Neuron (in vitro differentiated cells): Measurements from ENCODE around the gene UBE2D1.
"Not testable (repeated sequence)": the region's sequence is repeated elsewhere in the genome, so short reads cannot be mapped to it uniquely, and the experiment has no call there.

Experiments used
- H2AFZ ChIP-seq: one replicate; pipeline ENCODE4 v1.6.1; 2013; ENCODE audit warnings: low read depth, mild to moderate bottlenecking, inconsistent platforms, low read length, moderate library complexity
- H3K27me3 ChIP-seq: one replicate; pipeline ENCODE4 v1.6.1; 2013; ENCODE audit warnings: low read length; ENCODE audit not compliant: insufficient read depth
- H3K36me3 ChIP-seq: one replicate; pipeline ENCODE4 v1.6.1; 2013; ENCODE audit warnings: low read length; ENCODE audit not compliant: insufficient read depth
- H3K4me1 ChIP-seq: one replicate; pipeline ENCODE4 v1.6.1; 2013; ENCODE audit warnings: low read length; ENCODE audit not compliant: insufficient read depth
- H3K4me3 ChIP-seq: 2 replicates; pipeline ENCODE4 v1.5.1; 2013; ENCODE audit warnings: mild to moderate bottlenecking, low read length, moderate library complexity
- H3K9me3 ChIP-seq: one replicate; pipeline ENCODE4 v1.6.1; 2013; ENCODE audit warnings: low read length

The UBE2D1 gene

GRCh38 chr10:58399410-58399809, 64.6 kb downstream of the UBE2D1 start:
- H3K4me1 ChIP-seq = no peaks in the 10 kb centered on the region
- no peaks in the 10 kb centered on the region for H3K27me3 ChIP-seq
- H3K4me3 ChIP-seq = no peak overlapping the region
- H3K36me3 ChIP-seq = peaks cover 32% of the 10 kb centered on the region
- H3K9me3 ChIP-seq = no peaks in the 10 kb centered on the region
- no peak overlapping the region for H2AFZ ChIP-seq

GRCh38 chr10:58400609-58401008, 65.8 kb downstream of the UBE2D1 start:
- H3K4me1 ChIP-seq = no peaks in the 10 kb centered on the region
- H3K4me3 ChIP-seq = no peak overlapping the region
- H3K36me3 ChIP-seq = peaks cover 21% of the 10 kb centered on the region
- no peak overlapping the region for H2AFZ ChIP-seq
- H3K9me3 ChIP-seq = no peaks in the 10 kb centered on the region
- no peaks in the 10 kb centered on the region for H3K27me3 ChIP-seq

GRCh38 chr10:58404001-58404400, 69.2 kb downstream of the UBE2D1 start:
- no peaks in the 10 kb centered on the region for H3K36me3 ChIP-seq
- H3K4me3 ChIP-seq = no peak overlapping the region
- H2AFZ ChIP-seq = no peak overlapping the region
- H3K9me3 ChIP-seq = no peaks in the 10 kb centered on the region
- H3K27me3 ChIP-seq = no peaks in the 10 kb centered on the region
- H3K4me1 ChIP-seq = no peaks in the 10 kb centered on the region

DNA sequence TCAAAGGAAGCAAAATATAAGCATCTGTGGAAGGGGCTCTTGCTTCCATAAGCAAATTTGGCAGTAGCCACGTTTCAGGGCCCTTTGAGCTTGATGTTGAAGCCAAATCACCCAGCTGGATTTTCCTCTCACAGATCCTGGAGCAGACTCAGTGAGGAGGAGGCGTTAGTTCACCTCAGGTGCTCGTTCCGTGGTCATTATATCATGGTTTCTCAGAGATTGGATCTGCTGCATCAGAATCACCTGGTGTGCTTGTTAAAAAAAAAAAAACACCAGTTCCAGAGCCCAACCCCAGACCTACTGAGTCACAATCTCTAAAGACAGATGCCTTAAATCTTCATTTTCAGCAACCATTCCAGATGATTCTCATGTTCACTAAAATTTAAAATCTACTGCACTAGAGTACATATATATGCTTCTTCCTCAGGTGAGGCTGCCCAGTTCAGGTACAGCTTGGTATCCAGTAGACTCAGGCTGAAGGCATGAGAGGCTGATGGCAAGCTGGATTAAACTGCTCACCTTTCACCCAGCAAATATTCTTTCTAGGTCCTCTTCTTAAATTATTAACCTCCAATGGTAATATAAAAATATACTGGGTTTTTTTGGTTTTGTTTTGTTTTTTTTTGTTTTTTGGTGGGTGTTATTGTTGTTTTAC, 75.3 kb downstream of the UBE2D1 start:
- Histone ChIP-seq H3K36me3 (no peaks in the 10 kb centered on the region), H3K4me1 (peaks cover 8% of the 10 kb centered on the region), H3K4me3 (no peak overlapping the region), H2AFZ (no peak overlapping the region), H3K27me3 (peaks cover 8% of the 10 kb centered on the region), H3K9me3 (no peaks in the 10 kb centered on the region)

GRCh38 chr10:58412502-58412961, 77.7 kb downstream of the UBE2D1 start:
- H3K36me3 ChIP-seq = no peaks in the 10 kb centered on the region
- peaks cover 8% of the 10 kb centered on the region for H3K27me3 ChIP-seq
- H2AFZ ChIP-seq = no peak overlapping the region
- H3K9me3 ChIP-seq = no peaks in the 10 kb centered on the region
- no peak overlapping the region for H3K4me3 ChIP-seq
- peaks cover 8% of the 10 kb centered on the region for H3K4me1 ChIP-seq

DNA sequence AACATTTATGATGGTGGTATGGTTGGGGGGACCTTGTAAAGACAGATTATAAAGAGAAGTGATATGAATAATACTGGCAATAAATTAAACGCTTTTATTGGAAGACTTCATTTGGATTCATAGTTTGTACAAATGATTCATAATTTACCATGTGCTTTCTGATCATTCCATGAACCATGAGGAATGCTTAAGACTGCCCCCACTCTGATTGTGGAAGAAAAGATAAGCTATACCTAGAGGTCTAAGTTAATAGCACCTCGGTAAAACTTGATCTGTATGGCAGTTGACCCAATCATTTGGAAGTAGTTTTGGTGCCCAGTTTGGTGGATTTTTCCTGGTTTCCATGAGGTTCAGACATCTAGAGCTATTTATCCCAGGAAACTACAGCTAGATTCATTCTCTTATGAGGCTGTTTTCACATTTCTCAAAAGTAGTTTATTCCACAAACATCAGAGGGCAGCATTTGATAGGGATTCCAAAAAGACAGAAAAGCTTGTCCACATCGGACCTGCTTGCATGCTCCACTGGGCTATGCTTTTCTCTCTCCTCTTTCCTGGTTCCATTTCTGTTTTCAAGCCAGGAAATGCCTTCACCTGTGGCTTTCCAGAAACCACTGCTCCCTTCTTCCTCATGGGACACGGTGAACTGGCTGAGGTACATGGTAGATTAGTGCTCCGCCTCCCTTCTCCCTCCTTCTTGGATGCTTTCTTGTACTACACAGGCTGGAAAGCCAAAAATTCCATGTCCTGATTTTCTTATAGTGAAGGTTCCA, 79.7 kb downstream of the UBE2D1 start:
- Histone ChIP-seq H3K9me3 (no peaks in the 10 kb centered on the region), H3K4me3 (no peak overlapping the region), H2AFZ (no peak overlapping the region), H3K4me1 (peaks cover 8% of the 10 kb centered on the region), H3K36me3 (no peaks in the 10 kb centered on the region), H3K27me3 (peaks cover 8% of the 10 kb centered on the region)

DNA sequence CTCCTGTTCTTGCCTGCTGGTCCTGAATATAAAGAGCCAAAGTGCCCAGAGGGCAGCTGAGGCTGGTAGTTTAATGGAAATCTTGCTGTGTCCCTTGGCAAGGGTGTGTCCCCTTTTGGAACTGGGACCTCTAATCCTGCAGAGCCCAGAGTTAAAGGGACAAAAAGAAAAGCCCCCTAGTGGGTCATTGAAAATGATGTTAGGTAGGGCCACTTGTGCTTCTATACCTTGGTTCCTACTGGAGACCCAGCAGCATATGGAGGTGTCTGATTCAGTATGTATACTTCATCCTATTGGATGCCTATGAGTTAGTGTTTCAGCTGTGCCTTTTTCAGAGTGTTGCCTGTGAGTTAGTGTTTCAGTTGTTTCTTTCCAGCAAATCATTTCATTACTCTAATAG, 81.0 kb downstream of the UBE2D1 start:
- Histone ChIP-seq H3K36me3 (no peaks in the 10 kb centered on the region), H3K9me3 (no peaks in the 10 kb centered on the region), H3K4me1 (peaks cover 8% of the 10 kb centered on the region), H3K4me3 (no peak overlapping the region), H2AFZ (no peak overlapping the region), H3K27me3 (peaks cover 8% of the 10 kb centered on the region)

DNA sequence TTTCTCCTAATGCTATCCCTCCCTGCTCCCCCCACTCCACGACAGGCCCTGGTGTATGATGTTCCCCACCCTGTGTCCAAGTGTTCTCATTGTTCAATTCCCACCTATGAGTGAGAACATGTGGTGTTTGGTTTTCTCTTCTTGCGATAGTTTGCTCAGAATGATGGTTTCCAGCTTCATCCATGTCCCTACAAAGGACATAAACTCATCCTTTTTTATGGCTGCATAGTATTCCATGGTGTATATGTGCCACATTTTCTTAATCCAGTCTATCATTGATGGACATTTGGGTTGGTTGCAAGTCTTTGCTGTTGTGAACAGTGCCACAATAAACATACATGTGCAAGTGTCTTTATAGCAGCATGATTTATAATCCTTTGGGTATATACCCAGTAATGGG, 83.1 kb downstream of the UBE2D1 start:
- H3K4me3 ChIP-seq, H3K4me1 ChIP-seq, H3K9me3 ChIP-seq, H3K36me3 ChIP-seq, H2AFZ ChIP-seq, H3K27me3 ChIP-seq: not testable (repeated sequence)
